ENCODE results near the gene SGIP1.
"Not testable (repeated sequence)": the region's sequence is repeated elsewhere in the genome, so short reads cannot be mapped to it uniquely, and the experiment has no call there.

SGIP1 gene

DNA sequence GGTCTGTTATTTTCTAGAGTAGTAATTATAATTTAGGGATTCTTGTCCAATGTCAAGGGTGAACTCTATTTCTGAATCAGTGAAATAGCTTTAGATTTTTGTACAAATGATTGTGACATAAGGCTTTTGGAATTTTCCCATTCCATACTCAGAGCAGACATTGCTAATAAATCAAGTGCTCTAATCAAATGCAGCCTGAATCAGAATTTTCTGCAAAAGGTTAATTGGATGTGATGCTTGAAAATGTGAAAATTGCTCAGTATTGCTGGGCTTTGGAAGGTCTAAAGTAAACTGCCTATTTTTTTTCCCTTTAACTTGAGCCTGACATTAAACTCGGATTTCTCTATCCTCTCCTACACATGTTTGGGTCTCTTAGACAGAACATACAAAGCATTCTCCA lies 23.2 kb downstream of the SGIP1 start:
- no peak for DNase-seq (ENCODE audit: low spot score)

DNA sequence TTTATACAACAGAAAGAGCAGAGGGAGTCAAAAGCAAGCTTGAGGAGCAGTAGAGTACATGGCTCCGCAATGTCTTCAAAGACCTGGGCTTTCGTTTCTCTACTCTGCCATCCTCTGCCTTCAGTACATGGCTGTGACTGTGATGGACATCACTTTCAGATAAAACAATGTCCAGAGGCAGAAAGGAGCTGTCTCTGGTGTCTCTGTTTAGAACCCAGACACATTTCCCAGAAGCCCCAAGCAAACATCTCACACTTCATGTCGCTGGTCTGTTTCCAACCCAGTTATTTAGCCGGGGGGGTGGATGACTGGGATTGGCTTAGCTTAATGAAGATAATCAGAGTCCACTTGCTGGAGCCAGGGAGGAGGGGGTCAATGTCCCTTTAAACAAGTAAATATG lies 25.6 kb downstream of the SGIP1 start:
- DNase-seq (ENCODE audit: low spot score): no peak

GRCh38 chr1:66562561-66562960 lies 28.6 kb downstream of the SGIP1 start:
- no peak for DNase-seq (ENCODE audit: low spot score)

GRCh38 chr1:66563094-66563800 lies 29.3 kb downstream of the SGIP1 start:
- no peak for DNase-seq (ENCODE audit: low spot score)

- DNase-seq (ENCODE audit: low spot score): no peak
These were observed 30.1 kb downstream of the SGIP1 start for GRCh38 chr1:66563941-66564630.

- no peak for DNase-seq (ENCODE audit: low spot score)
These were observed 36.2 kb downstream of the SGIP1 start for GRCh38 chr1:66570196-66570595.

DNA sequence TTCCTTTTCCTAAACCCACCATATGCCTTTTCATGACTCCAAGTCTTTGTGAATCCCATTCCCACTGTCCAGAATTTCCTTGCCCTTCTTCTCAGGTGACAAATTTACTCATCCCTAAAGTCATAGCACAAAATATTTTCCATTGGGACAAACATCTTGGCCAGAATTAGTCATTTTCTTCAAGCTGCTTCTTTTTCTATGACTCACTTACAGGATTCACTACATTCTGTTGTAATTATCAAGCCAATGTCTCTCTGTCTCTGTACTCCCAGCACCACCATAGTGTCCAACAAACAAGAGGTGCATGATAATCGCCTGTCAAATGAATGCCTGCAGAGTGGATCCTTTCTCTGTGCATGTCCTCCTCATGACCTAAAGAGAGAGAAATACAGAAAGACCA lies 37.8 kb downstream of the SGIP1 start:
- DNase-seq (ENCODE audit: low spot score): no peak

GRCh38 chr1:66575739-66576138 lies 41.8 kb downstream of the SGIP1 start:
- no peak for DNase-seq (ENCODE audit: low spot score)

DNA sequence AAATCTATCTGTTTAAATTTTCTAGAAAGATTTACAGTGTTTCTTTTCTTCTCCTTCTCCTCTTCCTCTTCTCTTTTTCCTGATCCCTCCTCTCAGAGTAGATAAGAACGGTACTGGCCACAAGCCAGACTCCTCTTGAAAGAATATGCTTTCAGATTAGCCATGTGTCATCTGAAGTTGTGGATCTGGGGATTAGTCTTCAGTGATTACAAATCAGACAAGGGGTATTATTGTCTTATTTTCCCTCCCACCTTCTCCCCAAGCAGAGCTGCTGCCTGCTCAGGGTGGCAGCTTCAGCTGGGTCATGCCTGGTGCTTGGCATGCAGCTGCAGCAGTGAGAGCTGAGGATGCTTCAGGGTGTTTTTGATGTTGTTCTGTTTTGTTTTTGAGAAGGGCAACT lies 42.7 kb downstream of the SGIP1 start:
- DNase-seq (ENCODE audit: low spot score): no peak

DNA sequence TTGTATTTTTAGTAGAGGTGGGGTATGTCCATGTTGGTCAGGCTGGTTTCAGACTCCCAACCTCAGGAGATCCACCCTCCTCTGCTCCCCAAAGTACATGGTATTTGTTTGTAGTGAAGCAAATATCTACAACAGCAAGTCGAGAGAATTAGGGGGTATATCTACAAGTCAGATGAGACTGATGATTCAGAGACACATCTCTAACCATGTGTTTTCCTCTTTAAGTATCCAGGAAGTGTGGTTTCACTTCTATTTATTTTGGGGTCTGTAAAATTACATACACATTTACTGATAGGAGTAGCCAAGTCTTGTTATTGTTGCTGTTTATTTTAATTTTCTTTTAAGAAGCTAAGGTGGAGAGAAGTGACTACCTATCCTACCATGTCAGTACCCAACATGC lies 44.9 kb downstream of the SGIP1 start:
- DNase-seq (ENCODE audit: low spot score): no peak

- DNase-seq (ENCODE audit: low spot score): no peak
These were observed 46.1 kb downstream of the SGIP1 start for GRCh38 chr1:66580081-66580480.

- DNase-seq (ENCODE audit: low spot score): no peak
These were observed 49.1 kb downstream of the SGIP1 start for GRCh38 chr1:66583021-66583420.

DNA sequence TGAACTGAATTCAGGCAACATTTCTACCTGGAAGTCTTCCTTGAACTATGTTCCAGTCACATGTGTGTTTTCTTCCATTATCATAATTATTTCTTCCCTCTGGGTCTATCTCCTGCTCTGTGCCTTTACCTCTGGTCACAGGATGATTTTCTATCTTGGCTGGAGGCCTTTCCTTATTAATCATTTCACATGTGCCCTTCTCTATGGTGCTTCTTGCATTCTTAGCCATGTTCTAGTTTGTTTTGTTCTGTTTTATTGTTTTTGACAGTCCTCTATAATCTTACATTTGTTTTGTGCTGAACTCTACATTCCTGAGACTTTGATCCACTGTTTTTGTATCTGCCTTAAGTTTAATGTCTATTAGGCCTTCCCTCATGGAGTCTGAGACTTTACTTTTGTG lies 51.0 kb downstream of the SGIP1 start:
- no peak for DNase-seq (ENCODE audit: low spot score)

GRCh38 chr1:66589326-66589725 lies 55.4 kb downstream of the SGIP1 start:
- no peak for DNase-seq (ENCODE audit: low spot score)

GRCh38 chr1:66592106-66592507 lies 58.2 kb downstream of the SGIP1 start:
- not testable (repeated sequence) for DNase-seq (ENCODE audit: low spot score)

GRCh38 chr1:66596191-66596590 lies 62.2 kb downstream of the SGIP1 start:
- DNase-seq (ENCODE audit: low spot score): no peak

DNA sequence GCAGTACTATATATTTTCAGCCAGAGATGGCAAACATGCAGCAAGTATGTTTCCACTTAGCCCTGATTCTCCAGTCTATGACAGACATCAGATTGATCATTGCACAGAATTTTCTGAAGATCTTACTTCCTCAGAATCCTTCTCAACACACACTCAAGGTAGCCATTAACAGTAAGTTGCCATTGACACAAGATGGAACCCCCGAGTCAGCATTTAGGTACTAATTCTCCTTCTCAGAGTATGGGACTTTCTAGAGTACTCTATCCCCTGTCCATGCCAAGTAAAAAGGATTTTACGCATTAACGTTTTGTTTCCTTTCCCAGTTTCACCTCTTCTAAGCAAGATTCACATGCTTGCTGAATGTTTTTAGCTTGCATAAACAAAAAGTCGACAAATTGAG lies 63.5 kb downstream of the SGIP1 start:
- DNase-seq (ENCODE audit: low spot score): no peak

GRCh38 chr1:66598670-66599069 lies 64.7 kb downstream of the SGIP1 start:
- no peak for DNase-seq (ENCODE audit: low spot score)

DNA sequence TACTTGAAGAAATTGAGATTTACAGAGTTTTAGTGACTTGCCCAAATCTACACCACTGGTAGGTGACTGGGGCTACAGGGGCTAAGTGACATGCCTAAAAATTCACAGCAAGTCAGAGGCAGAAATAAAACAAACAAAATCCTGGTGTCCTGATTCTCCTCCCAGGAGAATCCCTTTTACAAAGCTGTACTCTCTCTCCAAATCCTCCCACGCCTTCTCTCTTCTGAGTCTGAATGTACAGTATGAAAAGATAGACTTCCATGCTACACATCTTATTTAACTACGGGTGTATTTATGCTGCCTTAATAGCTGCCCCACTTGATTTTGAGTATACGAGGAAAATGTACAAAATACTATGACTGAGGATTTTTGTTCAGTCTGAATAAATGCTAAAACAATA lies 65.4 kb downstream of the SGIP1 start:
- no peak for DNase-seq (ENCODE audit: low spot score)

GRCh38 chr1:66599899-66600737 lies 66.2 kb downstream of the SGIP1 start:
- no peak for DNase-seq (ENCODE audit: low spot score)

- no peak for DNase-seq (ENCODE audit: low spot score)
These were observed 71.6 kb downstream of the SGIP1 start for GRCh38 chr1:66605419-66605997.

GRCh38 chr1:66606362-66607065 lies 72.6 kb downstream of the SGIP1 start:
- no peak for DNase-seq (ENCODE audit: low spot score)

Data from globus pallidus (tissue), 1 donor.